ENCODE data around the gene SFSWAP. TPM values are rescaled to one million over a fixed set of nuclear protein-coding genes. Genes with fewer than 3 reads are reported as not detected.

SFSWAP gene
- total and polyA plus RNA-seq, 2 of the 8 experiments (the other 6 are each of a cell fraction or from before 2014, with no cell fraction given), result 36.5 to 49.5 TPM

- TF ChIP-seq, protein P1, sequence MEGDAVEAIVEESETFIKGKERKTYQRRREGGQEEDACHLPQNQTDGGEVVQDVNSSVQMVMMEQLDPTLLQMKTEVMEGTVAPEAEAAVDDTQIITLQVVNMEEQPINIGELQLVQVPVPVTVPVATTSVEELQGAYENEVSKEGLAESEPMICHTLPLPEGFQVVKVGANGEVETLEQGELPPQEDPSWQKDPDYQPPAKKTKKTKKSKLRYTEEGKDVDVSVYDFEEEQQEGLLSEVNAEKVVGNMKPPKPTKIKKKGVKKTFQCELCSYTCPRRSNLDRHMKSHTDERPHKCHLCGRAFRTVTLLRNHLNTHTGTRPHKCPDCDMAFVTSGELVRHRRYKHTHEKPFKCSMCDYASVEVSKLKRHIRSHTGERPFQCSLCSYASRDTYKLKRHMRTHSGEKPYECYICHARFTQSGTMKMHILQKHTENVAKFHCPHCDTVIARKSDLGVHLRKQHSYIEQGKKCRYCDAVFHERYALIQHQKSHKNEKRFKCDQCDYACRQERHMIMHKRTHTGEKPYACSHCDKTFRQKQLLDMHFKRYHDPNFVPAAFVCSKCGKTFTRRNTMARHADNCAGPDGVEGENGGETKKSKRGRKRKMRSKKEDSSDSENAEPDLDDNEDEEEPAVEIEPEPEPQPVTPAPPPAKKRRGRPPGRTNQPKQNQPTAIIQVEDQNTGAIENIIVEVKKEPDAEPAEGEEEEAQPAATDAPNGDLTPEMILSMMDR (IDR thresholded peaks at IDR 0.05; ENCODE audit: control extremely low read depth in 1 of 3, insufficient read depth in 1 of 3, low read depth in 1 of 3, low read length in 3 of 3), result no peak
Measured at GRCh38 chr12:131673888-131674257, 37.0 kb upstream of the SFSWAP start (continued).
